Astrocyte (in vitro differentiated cells and primary cell): Measurements from ENCODE around the gene DSTN. TPM values are rescaled to one million over a fixed set of nuclear protein-coding genes. Genes with fewer than 3 reads are reported as not detected.

Source experiments
- DNase-seq: peaks from one replicate; pipeline ENCODE4 v3.0.0-alpha.2; 2010; ENCODE audit warnings: low read depth
- FAIRE-seq: peaks from 2 replicates; lab custom pipeline; 2011; peaks lifted over from hg19 to GRCh38; lab: Jason Lieb, UNC
- H2AFZ ChIP-seq: 2 replicates; pipeline ENCODE4 v1.6.0; 2012; ENCODE audit warnings: low read depth, low read length, inconsistent platforms
- H3K27ac ChIP-seq: 2 replicates; pipeline ENCODE4 v1.5.1; 2011; ENCODE audit warnings: low read depth, low read length, inconsistent platforms
- H3K27me3 ChIP-seq: 2 replicates; pipeline ENCODE4 v1.6.0; 2011; ENCODE audit warnings: low read length, inconsistent platforms; ENCODE audit not compliant: insufficient read depth
- H3K36me3 ChIP-seq: 2 replicates; pipeline ENCODE4 v1.5.1; 2011; ENCODE audit warnings: low read length, inconsistent platforms; ENCODE audit not compliant: insufficient read depth
- H3K4me1 ChIP-seq: 2 replicates; pipeline ENCODE4 v1.5.1; 2011; ENCODE audit warnings: low read length, inconsistent platforms; ENCODE audit not compliant: insufficient read depth
- H3K4me2 ChIP-seq: 2 replicates; pipeline ENCODE4 v1.6.0; 2012; ENCODE audit warnings: low read length, inconsistent platforms
- H3K4me3 ChIP-seq: 2 replicates; pipeline ENCODE4 v1.5.1; 2011; ENCODE audit warnings: low read depth, mild to moderate bottlenecking, low read length, inconsistent platforms; ENCODE audit not compliant: insufficient read depth
- H3K79me2 ChIP-seq: 2 replicates; pipeline ENCODE4 v1.6.0; 2012; ENCODE audit warnings: mild to moderate bottlenecking, low read length, inconsistent platforms; ENCODE audit not compliant: insufficient read depth
- H3K9ac ChIP-seq: 2 replicates; pipeline ENCODE4 v1.6.0; 2012; ENCODE audit warnings: mild to moderate bottlenecking, low read length, inconsistent platforms
- H3K9me3 ChIP-seq: 2 replicates; pipeline ENCODE4 v1.5.1; 2012; ENCODE audit warnings: low read depth, mild to moderate bottlenecking, low read length, inconsistent platforms; ENCODE audit not compliant: insufficient read depth
- H4K20me1 ChIP-seq: 2 replicates; pipeline ENCODE4 v1.6.0; 2012; ENCODE audit warnings: low read length, inconsistent platforms; ENCODE audit not compliant: insufficient read depth
- H3K27ac Mint-ChIP-seq: one replicate; pipeline ENCODE4 v1.8.0; 2021; ENCODE audit warnings: mild to moderate bottlenecking, mixed read lengths; ENCODE audit not compliant: unreplicated experiment
- H3K27me3 Mint-ChIP-seq: one replicate; pipeline ENCODE4 v1.8.0; 2021; ENCODE audit warnings: low read depth, mixed read lengths; ENCODE audit not compliant: unreplicated experiment
- H3K36me3 Mint-ChIP-seq: one replicate; pipeline ENCODE4 v1.8.0; 2021; ENCODE audit warnings: low read depth, mixed read lengths; ENCODE audit not compliant: unreplicated experiment
- H3K4me1 Mint-ChIP-seq: one replicate; pipeline ENCODE4 v1.8.0; 2021; ENCODE audit warnings: low read depth, mixed read lengths; ENCODE audit not compliant: unreplicated experiment
- H3K4me3 Mint-ChIP-seq: one replicate; pipeline ENCODE4 v1.8.0; 2021; ENCODE audit warnings: mild to moderate bottlenecking, moderate library complexity, mixed read lengths; ENCODE audit not compliant: unreplicated experiment
- H3K9me3 Mint-ChIP-seq: one replicate; pipeline ENCODE4 v1.8.0; 2021; ENCODE audit warnings: mild to moderate bottlenecking, mixed read lengths; ENCODE audit not compliant: unreplicated experiment
- CTCF ChIP-seq: IDR thresholded peaks from 2 replicates; pipeline ENCODE4 v1.5.1; 2011; ENCODE audit warnings: low read depth, mild to moderate bottlenecking, inconsistent platforms, low read length, moderate library complexity; ENCODE audit not compliant: insufficient read depth
- EZH2 ChIP-seq: IDR thresholded peaks from 2 replicates; pipeline ENCODE4 v1.6.1; 2012; ENCODE audit warnings: mild to moderate bottlenecking, low read length, inconsistent platforms; ENCODE audit not compliant: insufficient read depth
- total RNA-seq: library from RNA; stranded (reverse); gene quantifications from 2 replicates; pipeline ENCODE4 v1.2.1, GENCODE V29; 2021

Gene DSTN
- total RNA-seq, 1 donor from 2014 or later = 552 TPM

GRCh38 chr20:17643531-17644188 is 73.8 kb downstream of the DSTN start:
- Histone ChIP-seq H3K9me3 (no peaks in the 10 kb centered on the region), H2AFZ (no peak overlapping the region), H3K4me2 (peak overlapping the region; percentile 36), H3K9ac (peak overlapping the region; percentile 41), H3K79me2 (peaks cover 99% of the 10 kb centered on the region), H3K27ac (peak overlapping the region; percentile 47), H3K4me3 (no peak overlapping the region), H3K4me1 (peaks cover 16% of the 10 kb centered on the region), H4K20me1 (peaks cover 100% of the 10 kb centered on the region), H3K27me3 (no peaks in the 10 kb centered on the region), H3K36me3 (peaks cover 24% of the 10 kb centered on the region)
- Mint-ChIP-seq H3K27ac (peak overlapping the region; percentile 72), H3K4me3 (no peak overlapping the region), H3K9me3 (no peaks in the 10 kb centered on the region), H3K27me3 (no peaks in the 10 kb centered on the region), H3K4me1 (peaks cover 19% of the 10 kb centered on the region), H3K36me3 (peaks cover 6% of the 10 kb centered on the region)
- FAIRE-seq (no peak), DNase-seq (peak; percentile 26)
- TF ChIP-seq CTCF = no peak
- no peak for TF ChIP-seq EZH2

- Mint-ChIP-seq H3K36me3 (peaks cover 4% of the 10 kb centered on the region), H3K27ac (peak overlapping the region; percentile 70), H3K9me3 (no peaks in the 10 kb centered on the region), H3K4me1 (peaks cover 22% of the 10 kb centered on the region), H3K4me3 (no peak overlapping the region), H3K27me3 (no peaks in the 10 kb centered on the region)
- H3K36me3 ChIP-seq = peaks cover 20% of the 10 kb centered on the region
- H3K4me1 ChIP-seq = peaks cover 16% of the 10 kb centered on the region
- no peaks in the 10 kb centered on the region for H3K9me3 ChIP-seq
- FAIRE-seq (no peak), DNase-seq (peak; percentile 22)
- H3K4me2 ChIP-seq = peak overlapping the region; percentile 36
- TF ChIP-seq CTCF (no peak), EZH2 (no peak)
- peak overlapping the region; percentile 47 for H3K27ac ChIP-seq
- H3K79me2 ChIP-seq = peaks cover 99% of the 10 kb centered on the region
- no peak overlapping the region for H2AFZ ChIP-seq
- no peaks in the 10 kb centered on the region for H3K27me3 ChIP-seq
- peaks cover 100% of the 10 kb centered on the region for H4K20me1 ChIP-seq
- peak overlapping the region; percentile 41 for H3K9ac ChIP-seq
- H3K4me3 ChIP-seq = no peak overlapping the region
Observed at GRCh38 chr20:17644451-17644850, 74.6 kb downstream of the DSTN start.

DNA sequence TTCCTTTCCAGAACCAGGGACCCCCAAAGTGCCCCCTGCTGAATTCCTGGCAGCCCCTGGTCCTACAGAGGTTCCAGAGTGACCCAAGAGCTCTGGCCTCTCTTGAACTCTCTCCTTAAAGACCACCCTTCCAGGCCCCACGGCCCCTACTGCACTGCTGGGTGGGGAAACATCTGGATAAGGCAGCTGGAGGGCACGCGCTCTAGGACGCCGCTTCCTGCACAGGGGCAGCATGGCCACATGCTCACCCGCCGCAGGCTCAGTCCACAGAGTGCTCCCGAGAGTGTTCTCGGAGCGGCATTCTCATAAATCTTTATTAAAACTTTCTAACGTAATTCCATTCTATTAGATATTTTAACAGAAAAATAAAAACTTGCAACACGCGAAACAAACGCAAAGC is 75.1 kb downstream of the DSTN start:
- H3K36me3 ChIP-seq = peaks cover 17% of the 10 kb centered on the region
- TF ChIP-seq EZH2 (no peak), CTCF (no peak)
- no peaks in the 10 kb centered on the region for H3K9me3 ChIP-seq
- no peak for FAIRE-seq
- no peaks in the 10 kb centered on the region for H3K27me3 Mint-ChIP-seq
- no peak overlapping the region for H3K9ac ChIP-seq
- H4K20me1 ChIP-seq = peaks cover 100% of the 10 kb centered on the region
- peaks cover 25% of the 10 kb centered on the region for H3K4me1 Mint-ChIP-seq
- no peak for DNase-seq
- peaks cover 16% of the 10 kb centered on the region for H3K4me1 ChIP-seq
- no peak overlapping the region for H3K27ac ChIP-seq
- H3K4me3 ChIP-seq = no peak overlapping the region
- H3K27me3 ChIP-seq = no peaks in the 10 kb centered on the region
- H3K4me3 Mint-ChIP-seq = no peak overlapping the region
- H3K79me2 ChIP-seq = peaks cover 100% of the 10 kb centered on the region
- H3K27ac Mint-ChIP-seq = no peak overlapping the region
- no peak overlapping the region for H2AFZ ChIP-seq
- H3K9me3 Mint-ChIP-seq = no peaks in the 10 kb centered on the region
- H3K4me2 ChIP-seq = no peak overlapping the region
- H3K36me3 Mint-ChIP-seq = peaks cover 4% of the 10 kb centered on the region
